ENCODE measurements around the gene ELF2.
"Not testable (repeated sequence)": the region's sequence is repeated elsewhere in the genome, so short reads cannot be mapped to it uniquely, and the experiment has no call there.

The ELF2 gene

GRCh38 chr4:139184129-139184528 is 7.1 kb upstream of the ELF2 start:
- no peak for DNase-seq

GRCh38 chr4:139177869-139178619 is 1.0 kb upstream of the ELF2 start:
- peak; percentile 81 for DNase-seq

DNA sequence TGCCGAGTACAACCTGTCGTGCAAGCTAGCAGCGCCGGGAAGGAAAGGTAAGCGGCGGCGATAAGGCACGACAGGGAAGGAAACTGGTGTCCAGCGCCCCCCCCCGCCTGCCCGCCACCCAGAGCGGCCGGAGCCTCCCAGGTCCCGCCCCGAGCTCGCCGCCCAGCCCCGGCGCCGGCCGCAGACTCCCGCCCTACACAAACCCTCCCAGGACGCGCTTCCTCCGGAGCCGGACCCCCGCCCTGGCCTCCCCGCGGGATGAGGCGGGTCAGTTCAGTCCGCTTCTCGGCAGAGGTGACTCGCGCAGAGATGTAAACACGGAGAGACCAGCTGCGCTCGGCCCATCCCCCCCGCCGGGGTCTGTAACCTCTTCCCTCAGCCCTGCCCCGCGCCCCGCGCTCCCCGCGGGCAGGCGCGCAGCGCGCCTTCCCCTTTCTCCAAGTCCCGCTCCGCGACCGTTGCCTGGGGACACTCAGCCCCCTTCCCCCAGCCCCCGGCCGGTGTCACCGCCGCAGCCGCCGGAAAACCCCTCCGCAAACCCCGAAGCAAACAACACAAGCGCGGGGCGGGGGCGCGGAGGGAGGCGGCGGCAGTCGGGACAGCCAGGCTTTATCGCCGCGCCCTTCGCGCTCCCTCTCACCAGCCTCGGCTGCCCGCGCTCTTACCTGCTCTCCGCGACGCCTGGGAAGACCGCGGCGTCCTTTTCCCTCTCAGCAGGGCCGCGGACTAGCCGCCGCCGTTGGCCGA is 543 bp downstream of the ELF2 start:
- DNase-seq = peak; percentile 41

DNA sequence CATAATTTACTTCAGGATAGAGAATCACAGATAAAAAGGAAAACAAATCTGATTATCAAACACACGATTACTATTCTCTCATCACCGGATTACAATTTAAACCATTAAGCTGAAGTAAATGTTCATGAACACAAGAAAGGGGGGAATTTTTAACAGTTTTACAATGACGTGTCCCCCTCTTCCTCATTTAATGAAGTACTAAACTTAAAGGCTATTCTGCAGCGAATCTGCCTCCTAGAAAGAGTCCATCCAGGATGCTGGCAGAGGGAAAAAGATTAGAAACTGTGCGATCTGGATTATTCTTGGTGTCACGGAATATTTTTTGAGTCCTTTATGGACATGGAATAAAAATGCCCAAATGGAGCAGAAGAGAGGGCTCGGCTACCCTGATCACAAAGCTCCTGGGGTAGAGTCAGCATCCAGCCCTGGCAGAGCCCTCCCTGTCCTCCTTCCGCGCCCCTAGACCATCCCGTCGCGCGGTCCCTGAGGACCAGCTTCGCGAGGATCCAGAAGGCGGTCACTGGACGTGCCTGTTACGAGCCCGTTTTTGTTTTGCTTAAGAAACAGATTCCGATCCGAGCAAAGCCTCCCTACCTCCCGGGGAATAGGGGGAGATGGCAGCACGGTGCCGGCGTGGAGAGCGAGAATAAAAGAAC is 1.2 kb downstream of the ELF2 start:
- DNase-seq = no peak

GRCh38 chr4:139171876-139172691 is 4.9 kb downstream of the ELF2 start:
- DNase-seq = peak; percentile 39

GRCh38 chr4:139170932-139171331 is 6.1 kb downstream of the ELF2 start:
- DNase-seq = no peak

- DNase-seq = peak; percentile 45
Observed at GRCh38 chr4:139167774-139168444, 9.1 kb downstream of the ELF2 start.

GRCh38 chr4:139164731-139165130 is 12.3 kb downstream of the ELF2 start:
- DNase-seq = no peak

GRCh38 chr4:139163806-139164206 is 13.2 kb downstream of the ELF2 start:
- DNase-seq = no peak

DNA sequence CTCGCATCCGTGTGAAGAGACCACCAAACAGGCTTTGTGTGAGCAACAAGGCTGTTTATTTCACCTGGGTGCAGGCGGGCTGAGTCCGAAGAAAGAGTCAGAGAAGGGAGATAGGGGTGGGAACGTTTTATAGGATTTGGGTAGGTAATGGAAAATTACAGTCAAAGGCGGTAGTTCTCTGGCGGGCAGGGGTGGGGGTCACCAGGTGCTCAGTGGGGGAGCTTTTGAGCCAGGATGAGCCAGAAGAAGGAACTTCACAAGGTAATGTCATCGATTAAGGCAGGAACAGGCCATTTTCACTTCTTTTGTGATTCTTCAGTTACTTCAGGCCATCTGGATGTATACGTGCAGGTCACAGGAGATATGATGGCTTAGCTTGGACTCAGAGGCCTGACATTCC is 19.0 kb downstream of the ELF2 start:
- DNase-seq = not testable (repeated sequence)

DNA sequence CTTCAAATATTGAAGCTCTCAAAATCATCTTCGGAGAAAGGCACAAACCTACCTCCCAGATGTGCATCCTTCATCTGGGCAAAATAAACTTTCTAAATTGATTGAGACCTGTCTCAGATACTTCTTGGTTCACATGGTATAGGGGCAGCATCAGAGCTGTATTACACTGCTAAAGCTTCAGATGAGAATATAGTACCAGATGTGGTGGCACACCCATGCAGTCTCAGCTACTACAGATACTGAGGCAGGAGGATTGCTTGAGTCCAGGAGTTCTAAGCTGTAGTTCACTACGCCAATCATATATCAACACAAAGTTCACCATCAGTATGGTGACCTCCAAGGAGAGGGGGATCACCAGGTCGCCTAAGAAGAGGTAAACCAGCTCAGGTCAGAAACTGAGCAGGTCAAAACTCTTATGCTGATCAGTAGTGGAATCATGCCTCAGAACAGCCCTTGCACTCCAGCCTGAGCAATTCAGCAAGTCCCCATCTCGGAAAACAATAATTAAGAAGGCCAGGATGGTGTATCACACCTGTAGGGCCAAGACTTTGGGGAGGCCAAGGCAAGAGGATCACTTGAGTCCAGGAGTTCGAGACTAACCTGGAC is 22.0 kb downstream of the ELF2 start:
- DNase-seq = no peak

DNA sequence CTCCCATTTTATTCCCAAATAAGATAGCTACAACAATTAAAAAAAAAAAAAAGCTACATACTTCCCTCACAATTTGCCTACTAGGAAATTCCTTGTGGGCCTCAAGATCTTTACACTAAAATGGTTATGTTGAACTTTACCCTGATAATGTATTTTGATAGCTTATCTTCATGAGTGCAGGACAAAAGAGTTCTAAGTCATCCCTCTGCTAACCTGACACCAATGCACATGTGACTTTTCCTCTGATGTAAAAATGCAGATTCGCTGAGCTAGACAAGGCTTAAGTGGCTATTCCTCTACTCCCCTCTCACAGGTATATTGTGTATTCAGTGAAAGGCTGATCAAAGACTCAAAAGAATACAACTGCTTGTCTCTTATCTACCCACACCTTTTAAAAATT is 22.5 kb downstream of the ELF2 start:
- no peak for DNase-seq

- DNase-seq = no peak
Observed at GRCh38 chr4:139154134-139154421, 22.9 kb downstream of the ELF2 start.

DNA sequence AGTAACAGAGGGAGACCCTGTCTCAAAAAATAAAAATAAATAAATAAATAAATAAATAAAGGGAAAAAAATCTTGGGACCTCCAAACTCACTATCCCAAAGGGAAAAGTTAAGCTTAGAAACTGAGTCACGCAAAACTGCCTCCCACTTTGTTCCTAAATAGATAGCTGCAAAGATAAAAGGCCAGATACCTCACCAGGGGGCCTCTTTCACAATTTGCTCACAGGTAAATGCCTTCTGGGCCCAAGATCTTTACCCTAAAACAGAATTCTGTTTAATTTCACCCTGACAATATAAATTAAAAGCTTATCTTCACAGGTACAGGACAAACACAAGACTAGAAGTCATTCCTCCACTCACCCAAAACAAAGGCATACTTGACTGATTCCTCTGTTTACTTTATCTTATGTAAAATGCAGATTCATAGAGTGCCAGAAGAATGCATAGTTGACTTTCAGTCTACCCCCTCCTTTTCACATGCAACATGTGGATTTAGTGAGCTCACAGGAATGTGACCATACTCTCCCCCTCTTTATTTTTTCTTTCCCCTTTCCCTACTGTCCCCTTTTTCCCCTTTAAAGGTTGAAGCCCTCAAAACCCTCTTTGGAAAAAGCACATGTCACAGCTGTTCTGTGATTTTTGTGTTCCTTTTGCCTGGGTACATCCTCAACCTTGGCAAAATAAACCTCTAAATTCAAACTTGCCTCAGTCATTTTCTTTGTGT is 23.4 kb downstream of the ELF2 start:
- DNase-seq = no peak

DNA sequence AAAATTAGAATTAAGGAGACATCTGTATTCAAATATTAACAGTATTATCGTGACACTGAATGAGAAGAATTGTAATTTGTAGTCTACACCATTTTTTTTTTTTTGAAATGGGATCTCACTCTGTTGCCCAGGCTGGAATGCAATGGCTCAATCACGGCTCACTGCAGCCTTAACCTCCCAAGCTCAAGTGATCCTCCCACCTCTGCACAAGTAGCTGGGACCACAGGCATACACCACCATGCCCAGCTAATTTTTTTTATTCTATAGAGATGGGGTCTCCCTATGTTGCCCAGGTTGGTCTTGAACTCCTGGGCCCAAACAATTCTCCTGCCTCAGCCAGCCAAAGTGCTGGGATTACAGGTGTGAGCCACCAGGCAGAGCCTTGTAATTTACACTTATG is 24.8 kb downstream of the ELF2 start:
- no peak for DNase-seq

DNA sequence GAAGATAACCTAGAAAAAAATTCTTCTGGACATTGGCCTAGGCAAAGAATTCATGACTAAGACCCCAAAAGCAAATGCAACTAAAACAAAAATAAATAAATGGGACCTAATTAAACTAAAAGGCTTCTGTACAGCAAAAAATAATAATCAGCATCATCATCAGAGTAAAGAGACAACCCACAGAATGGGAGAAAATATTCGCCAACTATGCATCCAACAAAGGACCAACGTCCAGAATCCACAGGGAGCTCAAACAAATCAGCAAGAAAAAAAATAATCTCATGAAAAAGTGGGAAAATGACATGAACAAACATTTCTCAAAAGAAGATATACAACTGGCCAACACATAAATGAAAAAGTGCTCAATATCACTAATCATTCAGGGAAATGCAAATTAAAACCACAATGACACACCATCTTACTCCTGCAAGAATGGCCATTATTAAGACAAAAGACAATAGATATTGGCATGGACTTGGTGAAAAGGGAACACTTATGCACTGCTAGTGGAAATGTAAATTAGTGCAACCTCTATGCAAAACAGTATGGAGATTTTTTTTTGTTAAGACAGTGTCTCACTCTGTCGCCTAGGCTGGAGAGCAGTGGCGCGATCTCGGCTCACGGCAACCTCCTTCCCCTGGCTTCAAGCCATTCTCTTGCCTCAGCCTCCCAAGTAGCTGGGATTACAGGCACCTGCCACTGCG is 29.9 kb downstream of the ELF2 start:
- DNase-seq = no peak

DNA sequence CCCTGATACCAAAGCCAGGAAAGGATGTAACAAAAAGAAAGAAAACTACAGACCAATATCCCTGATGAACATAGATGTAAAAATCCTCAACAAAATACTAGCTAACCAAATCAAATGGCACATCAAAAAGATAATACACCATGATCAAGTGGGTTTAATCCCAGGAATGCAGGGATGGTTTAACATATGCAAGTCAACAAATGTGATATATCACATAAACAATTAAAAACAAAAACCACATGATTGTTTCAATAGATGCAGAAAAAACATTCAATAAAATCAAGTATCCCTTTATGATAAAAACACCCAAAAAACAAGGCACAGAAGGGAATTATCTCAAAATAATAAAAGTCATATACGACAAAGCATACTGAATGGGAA is 31.5 kb downstream of the ELF2 start:
- DNase-seq = no peak

DNA sequence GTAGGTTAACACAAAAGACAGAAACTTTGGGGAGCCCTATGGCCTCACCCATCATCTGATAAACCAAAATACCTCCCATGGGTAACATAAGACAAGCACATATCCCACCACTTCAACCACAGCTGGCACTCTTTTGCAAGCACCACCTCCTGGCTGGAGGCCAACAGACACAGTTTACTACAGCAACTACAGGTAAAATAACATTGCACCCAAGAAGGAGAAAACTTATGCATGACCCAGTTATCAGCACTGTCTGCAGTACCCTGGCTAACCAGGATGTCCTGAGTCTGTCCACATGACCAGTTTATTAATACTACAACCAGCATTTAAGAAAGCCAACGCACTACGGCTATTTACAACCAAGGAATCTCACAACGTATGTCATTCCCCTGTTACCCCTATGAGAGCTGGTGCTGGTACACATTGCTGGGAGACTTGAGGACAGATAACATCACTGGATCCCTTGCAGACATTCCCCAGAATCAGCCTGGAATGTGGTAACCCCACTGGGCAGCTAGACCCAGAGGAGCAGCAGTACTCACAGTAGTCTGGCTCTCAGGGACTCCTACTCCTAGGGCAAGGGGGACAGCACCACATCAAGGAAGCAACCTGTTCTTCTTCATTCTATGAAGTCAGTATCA is 32.0 kb downstream of the ELF2 start:
- DNase-seq = no peak

GRCh38 chr4:139144161-139144859 is 32.7 kb downstream of the ELF2 start:
- peak; percentile 43 for DNase-seq

DNA sequence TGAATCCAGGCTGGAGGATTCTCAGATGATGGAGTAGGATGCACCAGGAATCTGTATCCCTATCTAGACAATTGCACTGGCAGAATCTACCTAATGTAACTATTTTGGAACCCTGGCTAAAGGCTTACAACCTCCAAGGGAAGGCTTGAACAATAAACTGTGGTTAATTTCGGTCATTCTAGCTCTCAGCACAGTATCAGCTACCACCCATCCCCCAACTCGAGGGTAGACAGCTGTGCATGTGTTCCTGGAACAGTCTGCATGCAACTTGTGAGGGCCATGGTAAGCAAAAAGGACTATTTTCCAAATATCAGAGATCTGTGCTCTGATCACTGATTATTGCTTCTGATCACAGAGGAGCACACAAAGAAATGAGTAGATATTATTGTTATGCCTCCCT is 34.0 kb downstream of the ELF2 start:
- DNase-seq = no peak

Data from HCEC 1CT (cell line).